ENCODE data around the gene PSMG4.
"Not testable (repeated sequence)": the region's sequence is repeated elsewhere in the genome, so short reads cannot be mapped to it uniquely, and the experiment has no call there.

PSMG4 gene

DNA sequence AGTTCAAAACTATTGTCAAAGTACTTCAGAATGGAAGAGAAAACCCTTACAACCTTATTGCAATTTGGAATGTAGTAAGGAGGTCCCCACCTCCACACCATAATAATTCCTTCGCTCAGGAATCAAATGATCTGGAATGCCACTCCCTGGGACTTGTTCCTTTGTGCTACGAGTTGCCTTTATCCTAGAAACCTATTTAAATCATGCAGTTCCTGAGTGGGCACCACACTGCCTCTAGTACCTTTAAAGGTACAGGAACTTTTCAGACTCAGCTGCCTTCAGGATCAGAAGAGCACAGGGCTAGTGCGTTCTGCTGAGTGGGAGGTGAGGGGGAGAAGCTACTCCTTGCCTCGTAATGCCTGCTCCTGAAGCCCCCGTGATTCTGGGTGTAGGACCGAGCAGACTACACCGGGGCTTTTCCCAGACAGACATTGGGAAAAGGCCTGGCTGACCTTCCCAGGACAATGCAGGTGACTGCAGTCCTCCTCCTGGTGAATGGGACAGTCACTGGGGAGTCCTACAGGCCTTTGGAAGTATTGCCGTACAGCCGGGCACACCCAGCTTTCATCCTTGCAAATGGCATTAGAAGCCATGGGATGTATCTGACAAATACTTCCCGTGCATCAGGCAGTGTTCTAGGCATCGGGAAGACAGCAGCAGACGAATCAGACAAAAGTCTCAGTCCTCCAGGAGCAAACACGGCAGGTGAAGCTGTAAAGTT is 19.5 kb upstream of the PSMG4 start:
- Histone ChIP-seq H3K9me3 (ENCODE audit: control insufficient read depth, low read length) (no peaks in the 10 kb centered on the region), H3K36me3 (ENCODE audit: control insufficient read depth, insufficient read depth, low read length) (no peaks in the 10 kb centered on the region), H3K27ac (ENCODE audit: insufficient read depth, low read depth, low read length, poor library complexity, severe bottlenecking) (no peak overlapping the region), H3K4me1 (ENCODE audit: control insufficient read depth, insufficient read depth, low read length) (no peaks in the 10 kb centered on the region), H3K4me3 (ENCODE audit: insufficient read depth, low read depth, low read length) (no peak overlapping the region), H3K27me3 (ENCODE audit: control insufficient read depth, insufficient read depth, low read length, poor library complexity, severe bottlenecking) (no peaks in the 10 kb centered on the region)
- 81 to 85% methylated on average over 13 of the region's 13 CpGs for WGBS, 2 experiments

DNA sequence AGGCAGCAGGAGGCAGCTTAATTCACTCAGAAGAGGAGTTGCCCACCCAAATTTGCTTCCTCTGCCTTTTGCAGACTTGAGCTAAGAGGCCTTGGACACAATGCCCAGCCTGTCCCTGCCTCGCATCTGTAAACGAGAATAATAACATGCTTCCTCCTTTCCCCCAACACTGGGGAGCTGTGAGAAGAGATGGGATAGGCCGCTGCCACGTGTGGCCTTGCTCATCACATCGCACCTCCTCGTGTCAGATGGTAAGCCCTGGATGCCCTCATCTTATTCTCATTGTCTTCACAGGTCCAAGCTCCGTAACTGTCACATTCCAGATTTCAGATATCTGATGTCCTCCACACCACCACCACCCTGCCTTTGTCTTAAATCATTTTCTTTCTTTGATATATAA is 18.2 kb upstream of the PSMG4 start:
- 80 to 83% methylated on average over 7 of the region's 7 CpGs for WGBS, 2 experiments
- Histone ChIP-seq H3K4me1 (ENCODE audit: control insufficient read depth, insufficient read depth, low read length) (no peaks in the 10 kb centered on the region), H3K27ac (ENCODE audit: insufficient read depth, low read depth, low read length, poor library complexity, severe bottlenecking) (no peak overlapping the region)

DNA sequence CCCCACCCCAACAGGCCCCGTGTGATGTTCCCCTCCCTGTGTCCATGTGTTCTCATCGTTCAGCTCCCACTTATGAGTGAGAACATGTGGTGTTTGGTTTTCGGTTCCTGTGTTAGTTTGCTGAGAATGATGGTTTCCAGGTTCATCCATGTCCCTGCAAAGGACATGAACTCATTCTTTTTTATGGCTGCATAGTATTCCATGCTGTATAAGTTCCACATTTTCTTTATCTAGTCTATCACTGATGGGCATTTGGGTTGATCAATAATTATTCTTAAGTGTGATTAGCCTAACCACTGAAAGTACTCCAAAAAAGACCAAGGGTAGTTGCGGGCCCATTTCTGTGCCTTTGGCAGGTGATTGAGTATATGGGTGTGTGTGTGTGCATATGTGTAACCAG is 17.0 kb upstream of the PSMG4 start:
- not testable (repeated sequence) for H3K4me3 ChIP-seq (ENCODE audit: insufficient read depth, low read depth, low read length)

More for the DNA sequence above, 18.2 kb upstream of the PSMG4 start:
- Histone ChIP-seq H3K9me3 (ENCODE audit: control insufficient read depth, low read length) (no peaks in the 10 kb centered on the region), H3K36me3 (ENCODE audit: control insufficient read depth, insufficient read depth, low read length) (no peaks in the 10 kb centered on the region), H3K27me3 (ENCODE audit: control insufficient read depth, insufficient read depth, low read length, poor library complexity, severe bottlenecking) (no peaks in the 10 kb centered on the region), H3K4me3 (ENCODE audit: insufficient read depth, low read depth, low read length) (no peak overlapping the region)

DNA sequence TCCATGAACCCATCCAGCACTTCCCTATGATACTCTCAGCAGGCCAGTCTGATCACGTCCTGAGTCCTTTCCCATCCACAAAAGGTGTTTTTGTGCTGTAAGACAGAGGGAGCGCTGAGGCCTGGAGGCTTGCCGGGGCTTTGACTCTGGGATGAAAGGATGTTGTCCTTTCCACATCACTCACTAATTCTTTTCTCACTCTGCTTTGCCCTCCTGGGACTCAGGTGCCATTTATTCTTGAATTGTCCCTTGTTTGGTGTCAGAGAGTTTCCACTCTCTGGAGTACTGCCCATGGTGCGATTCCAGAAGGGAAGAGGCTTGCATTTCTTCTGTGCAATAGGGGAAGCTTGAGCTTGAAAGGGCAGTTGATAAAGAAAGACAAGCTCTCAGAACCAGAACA is 16.0 kb upstream of the PSMG4 start:
- WGBS, 2 experiments, result 58 to 87% methylated on average over 1 to 4 of the region's 4 CpGs
- no peaks in the 10 kb centered on the region for H3K27me3 ChIP-seq (ENCODE audit: control insufficient read depth, insufficient read depth, low read length, poor library complexity, severe bottlenecking)
- no peak overlapping the region for H3K4me3 ChIP-seq (ENCODE audit: insufficient read depth, low read depth, low read length)
- H3K36me3 ChIP-seq (ENCODE audit: control insufficient read depth, insufficient read depth, low read length), result no peaks in the 10 kb centered on the region
- peaks cover 8% of the 10 kb centered on the region for H3K4me1 ChIP-seq (ENCODE audit: control insufficient read depth, insufficient read depth, low read length)
- H3K9me3 ChIP-seq (ENCODE audit: control insufficient read depth, low read length), result no peaks in the 10 kb centered on the region
- no peak overlapping the region for H3K27ac ChIP-seq (ENCODE audit: insufficient read depth, low read depth, low read length, poor library complexity, severe bottlenecking)

More for the DNA sequence above, 17.0 kb upstream of the PSMG4 start:
- not testable (repeated sequence) for H3K9me3 ChIP-seq (ENCODE audit: control insufficient read depth, low read length); H3K27ac ChIP-seq (ENCODE audit: insufficient read depth, low read depth, low read length, poor library complexity, severe bottlenecking); H3K36me3 ChIP-seq (ENCODE audit: control insufficient read depth, insufficient read depth, low read length); H3K27me3 ChIP-seq (ENCODE audit: control insufficient read depth, insufficient read depth, low read length, poor library complexity, severe bottlenecking); H3K4me1 ChIP-seq (ENCODE audit: control insufficient read depth, insufficient read depth, low read length)
- 93 to 98% methylated on average over 3 of the region's 4 CpGs for WGBS, 2 experiments

DNA sequence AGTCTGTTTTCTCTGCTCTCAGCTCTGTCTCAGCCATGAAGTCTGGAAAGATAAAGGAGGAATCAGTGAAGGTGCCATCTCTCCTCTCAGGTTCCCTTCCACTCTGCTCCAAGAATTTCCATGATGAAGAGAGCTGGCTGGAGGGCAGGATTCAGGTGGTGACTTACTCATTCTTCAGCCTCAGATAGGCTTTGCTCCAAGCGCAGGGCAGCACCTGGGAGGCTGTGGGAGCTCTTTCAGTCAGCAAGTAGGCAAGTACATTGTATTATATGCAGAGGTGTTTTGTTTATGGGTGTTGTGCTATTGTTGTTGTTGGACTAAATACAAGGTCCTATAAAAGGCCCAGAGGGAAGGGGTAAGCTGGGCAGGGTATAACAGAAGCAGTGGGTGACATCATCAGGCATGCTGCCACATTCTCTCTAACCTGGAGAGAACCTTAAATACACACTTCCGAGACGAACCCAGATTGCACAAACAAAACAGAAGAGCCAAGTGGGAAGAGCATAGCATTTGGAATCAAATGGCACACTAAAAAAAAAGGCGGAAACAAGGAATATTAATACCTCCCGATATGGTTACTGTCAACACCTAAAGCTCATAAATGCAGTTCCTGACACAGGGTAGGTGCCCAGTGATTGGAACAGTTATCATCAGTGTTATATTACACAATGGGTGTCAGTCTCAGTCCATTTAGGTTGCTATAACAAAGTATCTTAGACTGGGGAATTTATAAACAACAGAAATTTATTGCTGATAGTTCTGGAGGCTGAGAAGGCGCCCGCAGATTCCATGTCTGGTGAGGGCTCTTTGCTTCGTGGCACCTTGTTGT is 14.5 kb upstream of the PSMG4 start:
- no peak overlapping the region for H3K4me3 ChIP-seq (ENCODE audit: insufficient read depth, low read depth, low read length)
- WGBS, 2 experiments, result 95 to 96% methylated on average over 8 of the region's 8 CpGs

DNA sequence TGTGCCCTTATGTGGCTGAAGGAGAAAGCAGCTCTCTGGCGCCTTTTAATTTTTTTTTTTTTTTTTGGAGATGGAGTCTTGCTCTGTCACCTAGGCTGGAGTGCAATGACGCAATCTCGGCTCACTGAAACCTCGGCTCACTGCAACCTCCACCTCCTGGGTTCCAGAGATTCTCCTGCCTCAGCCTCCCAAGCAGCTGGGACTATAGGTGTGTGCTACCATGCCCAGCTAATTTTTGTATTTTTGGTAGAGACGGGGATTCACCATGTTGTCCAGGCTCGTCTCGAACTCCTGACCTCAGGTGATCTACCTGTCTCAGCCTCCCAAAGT is 13.9 kb upstream of the PSMG4 start:
- H3K9me3 ChIP-seq (ENCODE audit: control insufficient read depth, low read length); H3K4me3 ChIP-seq (ENCODE audit: insufficient read depth, low read depth, low read length); H3K27me3 ChIP-seq (ENCODE audit: control insufficient read depth, insufficient read depth, low read length, poor library complexity, severe bottlenecking); H3K27ac ChIP-seq (ENCODE audit: insufficient read depth, low read depth, low read length, poor library complexity, severe bottlenecking); H3K36me3 ChIP-seq (ENCODE audit: control insufficient read depth, insufficient read depth, low read length): not testable (repeated sequence)
- peaks cover 23% of the 10 kb centered on the region for H3K4me1 ChIP-seq (ENCODE audit: control insufficient read depth, insufficient read depth, low read length)
- WGBS, 2 experiments, result 94 to 95% methylated on average over 7 of the region's 7 CpGs

More for the DNA sequence above, 14.5 kb upstream of the PSMG4 start:
- Histone ChIP-seq H3K36me3 (ENCODE audit: control insufficient read depth, insufficient read depth, low read length) (no peaks in the 10 kb centered on the region), H3K27me3 (ENCODE audit: control insufficient read depth, insufficient read depth, low read length, poor library complexity, severe bottlenecking) (no peaks in the 10 kb centered on the region), H3K9me3 (ENCODE audit: control insufficient read depth, low read length) (no peaks in the 10 kb centered on the region), H3K27ac (ENCODE audit: insufficient read depth, low read depth, low read length, poor library complexity, severe bottlenecking) (no peak overlapping the region), H3K4me1 (ENCODE audit: control insufficient read depth, insufficient read depth, low read length) (peaks cover 17% of the 10 kb centered on the region)

DNA sequence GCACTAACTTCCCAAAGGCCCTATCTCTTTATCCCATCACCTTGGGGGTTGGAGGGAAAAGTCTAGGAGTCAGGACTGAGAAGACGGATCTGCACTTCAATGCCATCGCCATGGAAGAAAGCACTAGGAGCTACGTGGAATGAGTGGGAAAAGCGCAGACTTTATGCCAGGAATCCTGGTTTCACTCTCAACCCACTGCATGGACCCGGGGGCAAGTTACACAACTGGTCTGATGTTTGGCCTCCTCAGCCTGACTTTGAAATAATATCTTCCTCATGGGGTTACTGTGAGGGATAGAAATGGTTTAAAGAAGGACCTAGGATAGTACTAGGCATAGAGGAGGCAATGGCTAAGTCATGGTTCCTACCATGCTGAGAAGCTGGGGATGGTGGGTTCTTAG is 13.5 kb upstream of the PSMG4 start:
- 94 to 97% methylated on average over 5 of the region's 5 CpGs for WGBS, 2 experiments
- no peak overlapping the region for H3K4me3 ChIP-seq (ENCODE audit: insufficient read depth, low read depth, low read length)

DNA sequence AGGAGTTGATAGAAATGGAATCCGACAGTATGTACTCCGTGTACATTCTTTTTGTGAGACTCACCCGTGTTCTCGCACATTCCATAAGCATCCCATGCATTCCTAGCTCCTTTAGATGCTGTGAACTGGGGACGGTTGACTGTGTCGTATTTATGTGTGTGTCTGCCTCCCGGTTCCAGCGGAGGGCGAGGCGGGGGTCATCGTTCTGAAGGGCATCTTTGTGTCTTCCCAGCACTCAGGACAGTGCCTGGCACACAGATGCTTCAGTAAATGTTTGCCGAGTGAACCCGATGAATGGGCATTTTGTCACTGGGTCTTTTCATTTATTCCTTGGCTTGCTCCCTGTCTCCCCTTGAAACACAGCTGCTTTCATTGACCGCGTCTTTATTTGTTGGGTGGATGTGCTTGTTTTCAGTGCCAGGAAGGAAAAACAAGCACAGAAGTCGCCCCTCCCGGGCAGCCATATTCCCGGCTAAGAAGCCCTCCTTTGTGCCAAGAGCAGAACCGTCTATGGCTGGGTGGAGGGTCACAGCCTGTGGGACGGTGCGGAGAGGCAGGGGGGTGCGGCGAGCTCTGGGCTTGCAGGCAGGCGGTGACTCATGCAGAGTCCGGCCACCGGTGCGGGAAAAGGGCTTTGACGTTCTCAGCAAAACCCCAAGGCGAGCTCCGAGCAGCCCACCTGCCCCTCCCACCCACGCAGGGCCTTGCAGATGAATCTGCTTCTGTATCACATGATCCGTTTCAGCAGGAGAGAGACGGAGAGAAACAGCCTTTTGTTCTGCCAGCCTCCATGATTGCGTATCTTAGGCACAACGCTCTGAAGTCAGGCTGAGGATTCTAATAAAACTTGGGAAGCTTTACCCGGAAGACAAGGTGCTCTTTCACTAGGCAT is 11.2 kb upstream of the PSMG4 start:
- Histone ChIP-seq H3K27ac (ENCODE audit: insufficient read depth, low read depth, low read length, poor library complexity, severe bottlenecking) (peak overlapping the region; percentile 51), H3K36me3 (ENCODE audit: control insufficient read depth, insufficient read depth, low read length) (no peaks in the 10 kb centered on the region), H3K9me3 (ENCODE audit: control insufficient read depth, low read length) (no peaks in the 10 kb centered on the region), H3K4me3 (ENCODE audit: insufficient read depth, low read depth, low read length) (no peak overlapping the region), H3K27me3 (ENCODE audit: control insufficient read depth, insufficient read depth, low read length, poor library complexity, severe bottlenecking) (no peaks in the 10 kb centered on the region), H3K4me1 (ENCODE audit: control insufficient read depth, insufficient read depth, low read length) (peaks cover 44% of the 10 kb centered on the region)
- WGBS, 2 experiments, result 51 to 61% methylated on average over 36 of the region's 36 CpGs

More for the DNA sequence above, 13.5 kb upstream of the PSMG4 start:
- H3K4me1 ChIP-seq (ENCODE audit: control insufficient read depth, insufficient read depth, low read length), result peaks cover 27% of the 10 kb centered on the region
- H3K36me3 ChIP-seq (ENCODE audit: control insufficient read depth, insufficient read depth, low read length), result no peaks in the 10 kb centered on the region
- H3K27ac ChIP-seq (ENCODE audit: insufficient read depth, low read depth, low read length, poor library complexity, severe bottlenecking), result no peak overlapping the region
- H3K27me3 ChIP-seq (ENCODE audit: control insufficient read depth, insufficient read depth, low read length, poor library complexity, severe bottlenecking), result no peaks in the 10 kb centered on the region
- H3K9me3 ChIP-seq (ENCODE audit: control insufficient read depth, low read length), result no peaks in the 10 kb centered on the region

DNA sequence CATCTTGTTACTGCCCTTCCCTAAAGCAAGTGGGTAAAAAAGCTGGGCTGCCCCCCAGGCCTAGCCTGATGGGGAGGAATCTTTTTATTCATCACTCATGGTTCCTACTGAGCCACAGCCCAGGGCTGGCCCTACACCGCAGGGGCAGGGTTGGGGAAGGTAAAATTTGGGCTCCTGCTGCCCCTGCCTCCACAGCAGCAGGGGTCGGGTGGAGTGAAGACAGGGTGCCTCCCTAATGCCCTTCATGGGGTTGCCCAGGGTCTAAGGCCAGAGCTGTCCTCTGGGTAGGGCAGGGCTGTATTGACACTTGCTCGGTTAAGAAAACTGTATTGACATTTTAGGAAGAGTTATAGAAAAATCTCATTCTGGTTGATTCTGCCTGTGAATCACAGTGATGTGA is 8.9 kb upstream of the PSMG4 start:
- no peak overlapping the region for H3K27ac ChIP-seq (ENCODE audit: insufficient read depth, low read depth, low read length, poor library complexity, severe bottlenecking)
- no peaks in the 10 kb centered on the region for H3K36me3 ChIP-seq (ENCODE audit: control insufficient read depth, insufficient read depth, low read length)
- H3K4me3 ChIP-seq (ENCODE audit: insufficient read depth, low read depth, low read length), result no peak overlapping the region
- H3K9me3 ChIP-seq (ENCODE audit: control insufficient read depth, low read length), result no peaks in the 10 kb centered on the region
- H3K27me3 ChIP-seq (ENCODE audit: control insufficient read depth, insufficient read depth, low read length, poor library complexity, severe bottlenecking), result no peaks in the 10 kb centered on the region
- WGBS, 2 experiments, result 79 to 88% methylated on average over 3 of the region's 3 CpGs
- H3K4me1 ChIP-seq (ENCODE audit: control insufficient read depth, insufficient read depth, low read length), result peaks cover 44% of the 10 kb centered on the region

DNA sequence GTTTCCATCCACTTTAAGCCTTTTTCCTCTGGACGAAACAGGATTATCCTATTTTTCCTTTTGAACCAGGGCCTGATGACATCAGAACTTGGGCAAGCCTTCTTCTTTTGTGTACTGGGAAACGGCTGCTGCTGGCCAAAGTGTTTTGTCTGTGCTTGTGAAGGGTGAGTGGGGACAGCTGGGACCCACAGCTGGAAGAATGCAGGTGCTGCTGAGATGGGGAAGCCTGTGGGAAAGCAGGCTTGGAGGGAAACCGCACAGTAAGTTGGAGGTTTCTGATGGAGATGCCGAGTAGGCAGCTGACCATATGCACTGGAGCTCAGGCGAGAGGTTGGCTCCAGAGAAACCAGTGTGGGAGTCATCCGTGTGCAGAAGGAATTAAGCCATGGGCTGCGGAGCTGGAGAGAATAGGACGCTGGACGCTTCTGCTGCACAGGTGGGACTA is 8.5 kb upstream of the PSMG4 start:
- Histone ChIP-seq H3K27me3 (ENCODE audit: control insufficient read depth, insufficient read depth, low read length, poor library complexity, severe bottlenecking) (no peaks in the 10 kb centered on the region), H3K9me3 (ENCODE audit: control insufficient read depth, low read length) (no peaks in the 10 kb centered on the region), H3K4me3 (ENCODE audit: insufficient read depth, low read depth, low read length) (no peak overlapping the region), H3K36me3 (ENCODE audit: control insufficient read depth, insufficient read depth, low read length) (no peaks in the 10 kb centered on the region), H3K27ac (ENCODE audit: insufficient read depth, low read depth, low read length, poor library complexity, severe bottlenecking) (no peak overlapping the region), H3K4me1 (ENCODE audit: control insufficient read depth, insufficient read depth, low read length) (peaks cover 44% of the 10 kb centered on the region)
- WGBS, 2 experiments, result 87 to 88% methylated on average over 9 of the region's 9 CpGs

Measured in ectodermal cell (in vitro differentiated cells).